Rectal smooth muscle tissue (tissue), 1 donor: ENCODE results near the gene GRIK3.

Source experiments
- H3K27ac ChIP-seq: one replicate; pipeline ENCODE4 v1.7.0; 2013; ENCODE audit warnings: low read depth, low read length, inconsistent platforms
- H3K27me3 ChIP-seq: one replicate; pipeline ENCODE4 v1.7.0; 2013; ENCODE audit warnings: low read length; ENCODE audit not compliant: control insufficient read depth, insufficient read depth
- H3K36me3 ChIP-seq: one replicate; pipeline ENCODE4 v1.7.0; 2013; ENCODE audit warnings: low read length; ENCODE audit not compliant: control insufficient read depth, insufficient read depth
- H3K4me1 ChIP-seq: one replicate; pipeline ENCODE4 v1.7.0; 2013; ENCODE audit warnings: low read length; ENCODE audit not compliant: control insufficient read depth, insufficient read depth
- H3K4me3 ChIP-seq: one replicate; pipeline ENCODE4 v1.7.0; 2013; ENCODE audit warnings: low read length
- H3K9ac ChIP-seq: one replicate; pipeline ENCODE4 v1.7.0; 2013; ENCODE audit warnings: low read length

Gene GRIK3

GRCh38 chr1:36866169-36866814 is 168.0 kb downstream of the GRIK3 start:
- Histone ChIP-seq H3K4me1 (no peaks in the 10 kb centered on the region), H3K36me3 (no peaks in the 10 kb centered on the region), H3K9ac (no peak overlapping the region), H3K27me3 (no peaks in the 10 kb centered on the region), H3K27ac (peak overlapping the region; percentile 56), H3K4me3 (no peak overlapping the region)

DNA sequence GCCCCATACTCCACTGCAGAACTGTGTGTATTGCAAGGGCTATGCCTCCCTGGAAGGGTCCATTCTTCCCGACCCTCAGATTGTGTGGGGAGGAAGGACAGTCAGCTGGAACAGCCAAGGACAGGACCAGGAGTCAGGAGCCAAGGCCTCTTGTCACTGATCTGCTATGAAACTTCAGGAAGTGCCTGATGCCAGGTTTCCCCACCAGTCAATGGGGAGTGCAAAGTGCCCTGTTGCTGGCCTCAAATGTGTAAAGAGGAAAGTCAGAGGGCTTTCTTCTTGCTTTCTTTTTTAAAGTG is 168.8 kb downstream of the GRIK3 start:
- Histone ChIP-seq H3K9ac (no peak overlapping the region), H3K27ac (peak overlapping the region; percentile 56), H3K36me3 (no peaks in the 10 kb centered on the region), H3K4me1 (no peaks in the 10 kb centered on the region), H3K27me3 (no peaks in the 10 kb centered on the region), H3K4me3 (no peak overlapping the region)

DNA sequence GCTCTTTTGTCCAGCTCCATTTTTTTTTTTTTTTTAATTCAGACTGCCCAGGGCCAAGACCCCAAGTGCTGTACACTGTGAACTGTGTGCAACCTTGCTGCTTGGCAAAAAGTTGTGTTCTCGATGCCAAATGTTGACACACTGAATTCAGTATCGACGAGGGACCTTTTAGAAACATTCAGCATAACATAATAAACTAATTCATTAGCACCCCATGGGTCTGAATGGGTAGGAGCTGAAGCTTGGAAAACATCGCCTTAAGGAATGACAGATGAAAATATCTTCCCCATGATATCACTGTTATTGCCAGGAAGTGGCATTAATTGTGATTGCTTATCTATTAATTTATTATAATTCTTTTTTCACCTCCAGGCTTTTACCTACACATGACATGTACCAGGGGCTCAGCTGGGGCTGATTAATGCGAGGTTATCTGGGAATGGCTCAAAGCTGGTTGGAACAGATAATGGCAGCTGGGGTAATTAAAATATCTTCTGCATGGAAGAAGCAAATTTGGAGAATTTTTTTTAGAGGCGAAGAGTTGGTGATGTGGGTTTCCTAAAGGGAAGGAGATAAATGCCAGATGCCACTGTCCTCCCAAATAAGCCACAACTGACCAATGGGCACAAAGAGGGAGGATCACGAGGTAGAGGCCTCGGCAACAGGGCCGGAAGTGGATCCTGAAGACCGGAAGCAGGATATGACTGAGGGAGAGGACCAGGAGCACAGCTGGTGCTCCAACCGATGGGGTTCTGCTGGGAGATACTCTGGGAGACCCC is 169.3 kb downstream of the GRIK3 start:
- no peak overlapping the region for H3K4me3 ChIP-seq
- H3K36me3 ChIP-seq = no peaks in the 10 kb centered on the region
- no peaks in the 10 kb centered on the region for H3K27me3 ChIP-seq
- peak overlapping the region; percentile 56 for H3K27ac ChIP-seq
- H3K4me1 ChIP-seq = no peaks in the 10 kb centered on the region
- no peak overlapping the region for H3K9ac ChIP-seq

- Histone ChIP-seq H3K27ac (peak overlapping the region; percentile 16), H3K36me3 (no peaks in the 10 kb centered on the region), H3K27me3 (no peaks in the 10 kb centered on the region), H3K4me1 (no peaks in the 10 kb centered on the region), H3K9ac (no peak overlapping the region), H3K4me3 (no peak overlapping the region)
These were observed 170.0 kb downstream of the GRIK3 start for GRCh38 chr1:36864182-36864822.

DNA sequence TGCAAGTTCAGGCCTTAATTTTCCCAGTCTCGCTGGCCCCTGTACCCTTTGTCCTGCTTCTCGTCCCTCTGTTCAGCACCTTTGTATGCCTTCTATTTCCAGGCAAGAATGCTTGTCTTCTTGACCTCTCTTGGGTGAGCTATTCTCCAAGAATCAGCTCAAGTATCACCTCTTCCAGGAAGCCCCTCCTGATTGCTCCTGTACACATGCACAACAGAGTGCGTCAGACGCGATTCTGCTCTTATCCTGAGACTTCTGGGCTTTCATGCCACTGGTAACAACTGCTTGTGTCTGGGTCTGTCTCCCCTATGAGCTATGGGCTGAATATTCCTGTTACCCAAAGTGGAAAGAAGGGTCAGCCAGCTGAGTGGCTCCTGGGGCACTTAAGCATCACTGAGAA is 170.8 kb downstream of the GRIK3 start:
- Histone ChIP-seq H3K27me3 (no peaks in the 10 kb centered on the region), H3K36me3 (no peaks in the 10 kb centered on the region), H3K9ac (no peak overlapping the region), H3K27ac (no peak overlapping the region), H3K4me3 (no peak overlapping the region), H3K4me1 (no peaks in the 10 kb centered on the region)

DNA sequence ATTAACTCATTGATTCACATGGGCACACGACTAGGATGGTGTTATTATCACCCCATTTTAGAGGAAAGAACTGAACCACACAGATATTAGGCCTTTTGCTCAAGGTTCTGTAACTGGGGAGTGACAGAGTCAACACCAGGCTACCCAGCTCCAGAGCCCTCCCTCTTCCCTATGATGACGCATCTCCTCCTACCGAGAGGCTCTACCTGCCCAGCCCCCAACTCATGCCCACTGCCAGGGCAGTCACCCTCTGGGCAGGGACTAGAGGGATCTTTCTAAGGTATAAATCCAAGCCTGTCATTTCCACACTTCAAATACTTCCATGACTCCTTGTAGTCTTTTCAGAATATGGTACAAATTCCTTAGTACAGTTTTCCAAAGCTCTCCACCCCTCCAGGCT is 171.3 kb downstream of the GRIK3 start:
- Histone ChIP-seq H3K36me3 (no peaks in the 10 kb centered on the region), H3K9ac (no peak overlapping the region), H3K27me3 (no peaks in the 10 kb centered on the region), H3K4me1 (no peaks in the 10 kb centered on the region), H3K4me3 (no peak overlapping the region), H3K27ac (no peak overlapping the region)

DNA sequence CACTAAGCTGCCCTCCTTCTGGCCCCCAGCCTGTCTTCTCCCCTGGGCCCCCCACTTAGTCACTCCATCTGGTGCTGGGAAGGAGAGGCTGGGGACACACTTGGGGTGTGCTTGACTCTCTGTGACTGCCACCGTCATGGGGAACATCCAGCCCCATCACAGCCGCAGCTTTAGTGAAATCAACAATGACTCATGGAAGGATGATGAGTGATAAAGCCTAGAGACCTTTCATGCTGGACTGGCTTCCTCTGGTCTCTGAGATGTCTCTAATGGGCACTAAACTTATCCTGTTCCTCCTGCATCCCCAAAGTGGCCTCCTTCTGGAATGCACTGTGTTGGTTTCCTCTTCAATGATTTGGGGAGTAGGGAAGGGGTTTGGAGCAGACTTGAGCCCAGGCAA is 172.9 kb downstream of the GRIK3 start:
- H3K4me1 ChIP-seq = no peaks in the 10 kb centered on the region
- no peaks in the 10 kb centered on the region for H3K27me3 ChIP-seq
- no peak overlapping the region for H3K4me3 ChIP-seq
- no peak overlapping the region for H3K27ac ChIP-seq
- no peaks in the 10 kb centered on the region for H3K36me3 ChIP-seq
- no peak overlapping the region for H3K9ac ChIP-seq

GRCh38 chr1:36859926-36860325 is 174.4 kb downstream of the GRIK3 start:
- Histone ChIP-seq H3K9ac (no peak overlapping the region), H3K4me3 (no peak overlapping the region), H3K27me3 (peaks cover 3% of the 10 kb centered on the region), H3K27ac (no peak overlapping the region), H3K4me1 (no peaks in the 10 kb centered on the region), H3K36me3 (no peaks in the 10 kb centered on the region)

- H3K9ac ChIP-seq = no peak overlapping the region
- no peak overlapping the region for H3K4me3 ChIP-seq
- no peak overlapping the region for H3K27ac ChIP-seq
- H3K27me3 ChIP-seq = peaks cover 7% of the 10 kb centered on the region
- H3K4me1 ChIP-seq = no peaks in the 10 kb centered on the region
- no peaks in the 10 kb centered on the region for H3K36me3 ChIP-seq
These were observed 175.3 kb downstream of the GRIK3 start for GRCh38 chr1:36858981-36859380.

DNA sequence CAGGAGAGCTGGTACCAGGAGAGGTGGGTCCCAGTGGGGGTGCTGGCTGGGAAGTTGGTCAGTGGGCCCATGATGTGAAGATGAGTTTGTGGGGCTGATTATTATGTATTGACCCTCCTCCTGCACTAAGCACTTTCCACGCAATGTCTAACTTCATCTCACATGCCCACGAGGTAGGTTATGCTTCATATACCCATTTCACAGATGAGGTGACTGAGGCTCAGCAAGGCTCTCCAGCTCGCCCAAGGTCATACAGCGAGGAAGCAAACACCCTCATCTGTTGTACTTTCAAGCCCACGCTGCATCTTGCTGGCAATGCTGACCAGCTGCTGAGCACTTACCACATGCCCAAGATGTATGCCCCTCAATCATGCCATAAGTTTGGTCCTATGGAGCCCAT is 175.8 kb downstream of the GRIK3 start:
- no peak overlapping the region for H3K9ac ChIP-seq
- peaks cover 7% of the 10 kb centered on the region for H3K27me3 ChIP-seq
- H3K27ac ChIP-seq = no peak overlapping the region
- H3K4me3 ChIP-seq = no peak overlapping the region
- H3K36me3 ChIP-seq = no peaks in the 10 kb centered on the region
- no peaks in the 10 kb centered on the region for H3K4me1 ChIP-seq

DNA sequence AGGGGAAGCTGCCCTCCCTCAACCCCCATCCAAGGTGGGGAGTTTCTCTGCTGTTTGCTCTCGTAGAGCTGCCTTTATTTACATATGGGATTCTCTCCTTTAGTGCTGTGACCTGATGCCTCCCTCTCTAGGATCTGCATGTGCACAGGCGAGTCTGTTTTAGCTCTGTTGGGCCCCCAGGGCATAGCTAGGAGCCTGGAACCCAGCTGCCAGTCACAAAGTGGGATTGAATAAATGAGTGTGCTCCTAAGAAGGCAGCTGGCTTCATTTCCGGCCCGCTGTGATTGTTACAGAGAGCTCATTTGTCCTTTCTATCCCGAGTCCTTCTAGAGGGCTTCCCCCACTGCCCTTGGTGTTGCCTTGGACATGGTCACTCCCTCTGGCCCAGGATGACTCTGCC is 176.6 kb downstream of the GRIK3 start:
- no peaks in the 10 kb centered on the region for H3K36me3 ChIP-seq
- H3K27me3 ChIP-seq = peaks cover 7% of the 10 kb centered on the region
- no peak overlapping the region for H3K27ac ChIP-seq
- H3K4me3 ChIP-seq = no peak overlapping the region
- no peak overlapping the region for H3K9ac ChIP-seq
- no peaks in the 10 kb centered on the region for H3K4me1 ChIP-seq

GRCh38 chr1:36855699-36856494 is 178.4 kb downstream of the GRIK3 start:
- Histone ChIP-seq H3K4me3 (no peak overlapping the region), H3K9ac (no peak overlapping the region), H3K4me1 (no peaks in the 10 kb centered on the region), H3K36me3 (no peaks in the 10 kb centered on the region), H3K27me3 (peaks cover 9% of the 10 kb centered on the region), H3K27ac (no peak overlapping the region)
